WTC11 (cell line): Measurements from ENCODE around the gene ADGRB3. TPM values are rescaled to one million over a fixed set of nuclear protein-coding genes. Genes with fewer than 3 reads are reported as not detected.

ENCODE experiments used
- ATAC-seq: fragments of 200-7000 bp; cut with Tn5 transposase; 2 replicates; pipeline ENCODE4 v1.10.0; 2021; ENCODE audit warnings: mild to moderate bottlenecking, moderate library complexity
- CTCF ChIA-PET: fragments of 300-600 bp; sonication (Branson Sonifier 250); formaldehyde crosslinking; loops from one replicate; lab custom pipeline; 2021; ENCODE audit warnings: antibody characterized with exemption; lab: Charles Lee
- POLR2A ChIA-PET: fragments of 350-600 bp; sonication (Branson Sonifier 250); formaldehyde crosslinking; loops from one replicate; lab custom pipeline; 2021; ENCODE audit warnings: antibody characterized with exemption; lab: Charles Lee
- DNase-seq: peaks from one replicate; pipeline ENCODE4 v3.0.0; 2021; ENCODE audit warnings: low spot score
- H3K27ac Mint-ChIP-seq: 2 replicates; pipeline ENCODE4 v1.8.0; 2021; ENCODE audit warnings: mixed read lengths
- H3K27me3 Mint-ChIP-seq: 2 replicates; pipeline ENCODE4 v1.8.0; 2021; ENCODE audit warnings: low read depth, mild to moderate bottlenecking, moderate library complexity, mixed read lengths
- H3K36me3 Mint-ChIP-seq: 2 replicates; pipeline ENCODE4 v1.8.0; 2021; ENCODE audit warnings: mixed read lengths
- H3K4me1 Mint-ChIP-seq: 2 replicates; pipeline ENCODE4 v1.8.0; 2022; ENCODE audit warnings: mixed read lengths
- H3K4me3 Mint-ChIP-seq: 2 replicates; pipeline ENCODE4 v1.8.0; 2021; ENCODE audit warnings: mild to moderate bottlenecking, moderate library complexity, mixed read lengths
- H3K9me3 Mint-ChIP-seq: 2 replicates; pipeline ENCODE4 v1.8.0; 2021; ENCODE audit warnings: mixed read lengths
- CREB1 ChIP-seq: sonication (generic); formaldehyde crosslinking; IDR thresholded peaks from 2 replicates; pipeline ENCODE4 v1.8.0; 2023; ENCODE audit warnings: mild to moderate bottlenecking, missing genetic modification reagents
- ESRRA ChIP-seq: sonication (generic); formaldehyde crosslinking; IDR thresholded peaks from 2 replicates; pipeline ENCODE4 v1.8.1; 2022; ENCODE audit warnings: mild to moderate bottlenecking, missing genetic modification reagents, borderline replicate concordance
- GRHL2 ChIP-seq: fragments of 250-450 bp; sonication (Bioruptor Pico); IDR thresholded peaks from 2 replicates; pipeline ENCODE4 v1.8.0; 2022; ENCODE audit warnings: mild to moderate bottlenecking, moderate library complexity; ENCODE audit not compliant: insufficient replicate concordance, severe bottlenecking
- GTF2I ChIP-seq: fragments of 250-450 bp; sonication (Bioruptor Pico); conservative IDR thresholded peaks from 2 replicates; pipeline ENCODE4 v1.4.0; 2021; ENCODE audit warnings: mild to moderate bottlenecking
- JUN ChIP-seq: sonication (generic); formaldehyde crosslinking; IDR thresholded peaks from 2 replicates; pipeline ENCODE4 v1.8.0; 2023; ENCODE audit warnings: mild to moderate bottlenecking, missing genetic modification reagents
- NR1H2 ChIP-seq: sonication (generic); formaldehyde crosslinking; IDR thresholded peaks from 2 replicates; pipeline ENCODE4 v1.9.0; 2021; ENCODE audit warnings: mild to moderate bottlenecking, moderate library complexity, missing genetic modification reagents
- NR3C1 ChIP-seq: sonication (generic); formaldehyde crosslinking; conservative IDR thresholded peaks from 2 replicates; pipeline ENCODE4 v1.8.1; 2023; ENCODE audit warnings: low read depth, mild to moderate bottlenecking, missing genetic modification reagents
- OVOL2 ChIP-seq: fragments of 250-450 bp; sonication (Bioruptor Pico); IDR thresholded peaks from 2 replicates; pipeline ENCODE4 v1.9.0; 2021; ENCODE audit warnings: mild to moderate bottlenecking, borderline replicate concordance
- TCF7 ChIP-seq: sonication (generic); formaldehyde crosslinking; IDR thresholded peaks from 2 replicates; pipeline ENCODE4 v1.8.0; 2022; ENCODE audit warnings: mild to moderate bottlenecking, low read depth, missing genetic modification reagents, moderate library complexity
- TEAD1 ChIP-seq: sonication (generic); formaldehyde crosslinking; IDR thresholded peaks from 2 replicates; pipeline ENCODE4 v1.8.0; 2022; ENCODE audit warnings: mild to moderate bottlenecking, missing genetic modification reagents
- TEAD4 ChIP-seq: sonication (generic); formaldehyde crosslinking; IDR thresholded peaks from 2 replicates; pipeline ENCODE4 v1.8.0; 2022; ENCODE audit warnings: mild to moderate bottlenecking, missing genetic modification reagents
- ZNF138 ChIP-seq: sonication (generic); formaldehyde crosslinking; conservative IDR thresholded peaks from 2 replicates; pipeline ENCODE4 v1.8.1; 2022; ENCODE audit warnings: mild to moderate bottlenecking, moderate library complexity, missing genetic modification reagents
- ZNF232 ChIP-seq: sonication (generic); formaldehyde crosslinking; IDR thresholded peaks from 2 replicates; pipeline ENCODE4 v1.8.0; 2022; ENCODE audit warnings: mild to moderate bottlenecking, missing genetic modification reagents
- ZNF396 ChIP-seq: fragments of 250-450 bp; sonication (Bioruptor Pico); IDR thresholded peaks from 2 replicates; pipeline ENCODE4 v1.8.0; 2021; ENCODE audit warnings: mild to moderate bottlenecking, moderate library complexity, borderline replicate concordance
- ZNF671 ChIP-seq: fragments of 250-450 bp; sonication (Bioruptor Pico); IDR thresholded peaks from 2 replicates; pipeline ENCODE4 v1.8.0; 2021; ENCODE audit warnings: mild to moderate bottlenecking
- total RNA-seq: library from RNA; stranded (reverse); gene quantifications from 3 replicates; pipeline ENCODE4 v1.2.3, GENCODE V29; 2021
- TF ChIP-seq, protein P1 (sequence below): fragments of 250-450 bp; sonication (Bioruptor Pico); IDR thresholded peaks from 2 replicates; pipeline ENCODE4 v1.9.0; 2021; ENCODE audit warnings: mild to moderate bottlenecking
- TF ChIP-seq, protein P2 (sequence below): sonication (generic); formaldehyde crosslinking; IDR thresholded peaks from 2 replicates; pipeline ENCODE4 v1.8.0; 2022; ENCODE audit warnings: mild to moderate bottlenecking, missing genetic modification reagents
- TF ChIP-seq, protein P3 (sequence below): sonication (generic); formaldehyde crosslinking; IDR thresholded peaks from 2 replicates; pipeline ENCODE4 v1.8.1; 2022; ENCODE audit warnings: mild to moderate bottlenecking, missing genetic modification reagents, moderate library complexity, borderline replicate concordance
- TF ChIP-seq, protein P4 (sequence below): sonication (generic); formaldehyde crosslinking; IDR thresholded peaks from 2 replicates; pipeline ENCODE4 v1.8.0; 2023; ENCODE audit warnings: missing genetic modification reagents, mild to moderate bottlenecking, borderline replicate concordance
- TF ChIP-seq, protein P5 (sequence below): sonication (generic); formaldehyde crosslinking; IDR thresholded peaks from 2 replicates; pipeline ENCODE4 v1.8.1; 2022; ENCODE audit warnings: mild to moderate bottlenecking, moderate library complexity, missing genetic modification reagents
- TF ChIP-seq, protein P6 (sequence below): fragments of 250-450 bp; sonication (Bioruptor Pico); conservative IDR thresholded peaks from 2 replicates; pipeline ENCODE4 v1.9.0; 2021; ENCODE audit warnings: mild to moderate bottlenecking
- TF ChIP-seq, protein P7 (sequence below): sonication (generic); formaldehyde crosslinking; IDR thresholded peaks from 2 replicates; pipeline ENCODE4 v1.8.1; 2022; ENCODE audit warnings: low read depth, missing genetic modification reagents, borderline replicate concordance
- TF ChIP-seq, protein P8 (sequence below): sonication (generic); formaldehyde crosslinking; IDR thresholded peaks from 2 replicates; pipeline ENCODE4 v1.8.1; 2023; ENCODE audit warnings: mild to moderate bottlenecking, missing genetic modification reagents

ADGRB3 gene
- total RNA-seq, 1 experiment from 2014 or later = 1.9 TPM

DNA sequence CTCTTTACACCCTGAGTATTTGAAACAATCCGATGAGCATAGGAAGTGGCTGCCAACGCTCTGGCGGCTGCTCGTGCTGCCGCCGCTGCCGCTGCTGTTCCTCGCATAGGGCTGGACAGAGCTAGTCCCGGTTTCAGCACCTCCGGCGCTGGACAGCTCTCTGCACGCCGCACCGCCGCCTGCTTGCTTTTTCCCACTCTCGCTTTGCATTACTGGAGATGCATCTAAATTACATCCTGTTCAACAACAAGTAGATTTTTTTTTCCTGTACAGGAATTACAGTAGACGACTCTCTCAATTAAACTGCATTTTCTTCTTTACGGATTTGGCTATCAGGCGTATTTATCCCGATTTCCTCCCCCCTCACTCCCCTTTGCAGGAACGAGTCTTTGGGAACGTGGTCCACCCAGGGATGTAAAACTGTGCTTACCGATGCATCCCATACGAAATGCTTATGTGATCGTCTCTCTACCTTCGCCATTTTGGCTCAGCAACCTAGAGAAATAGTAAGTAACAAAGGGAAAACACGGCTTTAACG, 597.9 kb downstream of the ADGRB3 start:
- DNase-seq (peak; percentile 84), ATAC-seq (peak; percentile 99)
- H3K9me3 Mint-ChIP-seq = no peaks in the 10 kb centered on the region
- CTCF ChIA-PET = interaction anchor here (0.6 to 1.7 kb wide), 3 partner anchors 10 to 127 kb away, joined by 3 to 4 read pairs (median 3); no protein-coding TSS in a partner anchor
- no peaks in the 10 kb centered on the region for H3K36me3 Mint-ChIP-seq
- H3K27me3 Mint-ChIP-seq = peaks cover 7% of the 10 kb centered on the region
- H3K4me3 Mint-ChIP-seq = peak overlapping the region; percentile 51
- H3K4me1 Mint-ChIP-seq = peaks cover 25% of the 10 kb centered on the region
- H3K27ac Mint-ChIP-seq = no peak overlapping the region
- POLR2A ChIA-PET = interaction anchor here (0.6 to 1.3 kb wide), 4 partner anchors 10 to 16 kb away, joined by 3 to 4 read pairs (median 4); no protein-coding TSS in a partner anchor
- TF ChIP-seq ZNF232 (CRISPR knock-in tag) = peak; percentile 99
- peak; percentile 99 for TF ChIP-seq JUN (CRISPR knock-in tag)
- TF ChIP-seq TEAD1 (CRISPR knock-in tag) = peak; percentile 99
- TF ChIP-seq, protein P1, sequence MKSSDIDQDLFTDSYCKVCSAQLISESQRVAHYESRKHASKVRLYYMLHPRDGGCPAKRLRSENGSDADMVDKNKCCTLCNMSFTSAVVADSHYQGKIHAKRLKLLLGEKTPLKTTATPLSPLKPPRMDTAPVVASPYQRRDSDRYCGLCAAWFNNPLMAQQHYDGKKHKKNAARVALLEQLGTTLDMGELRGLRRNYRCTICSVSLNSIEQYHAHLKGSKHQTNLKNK = no peak
- peak; percentile 97 for TF ChIP-seq TEAD4 (CRISPR knock-in tag)
- peak; percentile 95; the same call in 1 of the 2 replicates for TF ChIP-seq ESRRA (CRISPR knock-in tag)
- no peak for TF ChIP-seq GRHL2 (CRISPR knock-in tag)
- TF ChIP-seq, protein P2, sequence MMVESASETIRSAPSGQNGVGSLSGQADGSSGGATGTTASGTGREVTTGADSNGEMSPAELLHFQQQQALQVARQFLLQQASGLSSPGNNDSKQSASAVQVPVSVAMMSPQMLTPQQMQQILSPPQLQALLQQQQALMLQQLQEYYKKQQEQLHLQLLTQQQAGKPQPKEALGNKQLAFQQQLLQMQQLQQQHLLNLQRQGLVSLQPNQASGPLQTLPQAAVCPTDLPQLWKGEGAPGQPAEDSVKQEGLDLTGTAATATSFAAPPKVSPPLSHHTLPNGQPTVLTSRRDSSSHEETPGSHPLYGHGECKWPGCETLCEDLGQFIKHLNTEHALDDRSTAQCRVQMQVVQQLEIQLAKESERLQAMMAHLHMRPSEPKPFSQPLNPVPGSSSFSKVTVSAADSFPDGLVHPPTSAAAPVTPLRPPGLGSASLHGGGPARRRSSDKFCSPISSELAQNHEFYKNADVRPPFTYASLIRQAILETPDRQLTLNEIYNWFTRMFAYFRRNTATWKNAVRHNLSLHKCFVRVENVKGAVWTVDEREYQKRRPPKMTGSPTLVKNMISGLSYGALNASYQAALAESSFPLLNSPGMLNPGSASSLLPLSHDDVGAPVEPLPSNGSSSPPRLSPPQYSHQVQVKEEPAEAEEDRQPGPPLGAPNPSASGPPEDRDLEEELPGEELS (CRISPR knock-in tag) = peak; percentile 99
- TF ChIP-seq TCF7 (CRISPR knock-in tag) = peak; percentile 69; the same call in 1 of the 2 replicates
- TF ChIP-seq, protein P3, sequence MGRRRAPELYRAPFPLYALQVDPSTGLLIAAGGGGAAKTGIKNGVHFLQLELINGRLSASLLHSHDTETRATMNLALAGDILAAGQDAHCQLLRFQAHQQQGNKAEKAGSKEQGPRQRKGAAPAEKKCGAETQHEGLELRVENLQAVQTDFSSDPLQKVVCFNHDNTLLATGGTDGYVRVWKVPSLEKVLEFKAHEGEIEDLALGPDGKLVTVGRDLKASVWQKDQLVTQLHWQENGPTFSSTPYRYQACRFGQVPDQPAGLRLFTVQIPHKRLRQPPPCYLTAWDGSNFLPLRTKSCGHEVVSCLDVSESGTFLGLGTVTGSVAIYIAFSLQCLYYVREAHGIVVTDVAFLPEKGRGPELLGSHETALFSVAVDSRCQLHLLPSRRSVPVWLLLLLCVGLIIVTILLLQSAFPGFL (CRISPR knock-in tag) = peak; percentile 97
- TF ChIP-seq ZNF396 (CRISPR knock-in tag) = peak; percentile 81; the same call in 1 of the 2 replicates
- peak; percentile 92; the same call in 1 of the 2 replicates for TF ChIP-seq NR3C1 (CRISPR knock-in tag)
- TF ChIP-seq, protein P4, sequence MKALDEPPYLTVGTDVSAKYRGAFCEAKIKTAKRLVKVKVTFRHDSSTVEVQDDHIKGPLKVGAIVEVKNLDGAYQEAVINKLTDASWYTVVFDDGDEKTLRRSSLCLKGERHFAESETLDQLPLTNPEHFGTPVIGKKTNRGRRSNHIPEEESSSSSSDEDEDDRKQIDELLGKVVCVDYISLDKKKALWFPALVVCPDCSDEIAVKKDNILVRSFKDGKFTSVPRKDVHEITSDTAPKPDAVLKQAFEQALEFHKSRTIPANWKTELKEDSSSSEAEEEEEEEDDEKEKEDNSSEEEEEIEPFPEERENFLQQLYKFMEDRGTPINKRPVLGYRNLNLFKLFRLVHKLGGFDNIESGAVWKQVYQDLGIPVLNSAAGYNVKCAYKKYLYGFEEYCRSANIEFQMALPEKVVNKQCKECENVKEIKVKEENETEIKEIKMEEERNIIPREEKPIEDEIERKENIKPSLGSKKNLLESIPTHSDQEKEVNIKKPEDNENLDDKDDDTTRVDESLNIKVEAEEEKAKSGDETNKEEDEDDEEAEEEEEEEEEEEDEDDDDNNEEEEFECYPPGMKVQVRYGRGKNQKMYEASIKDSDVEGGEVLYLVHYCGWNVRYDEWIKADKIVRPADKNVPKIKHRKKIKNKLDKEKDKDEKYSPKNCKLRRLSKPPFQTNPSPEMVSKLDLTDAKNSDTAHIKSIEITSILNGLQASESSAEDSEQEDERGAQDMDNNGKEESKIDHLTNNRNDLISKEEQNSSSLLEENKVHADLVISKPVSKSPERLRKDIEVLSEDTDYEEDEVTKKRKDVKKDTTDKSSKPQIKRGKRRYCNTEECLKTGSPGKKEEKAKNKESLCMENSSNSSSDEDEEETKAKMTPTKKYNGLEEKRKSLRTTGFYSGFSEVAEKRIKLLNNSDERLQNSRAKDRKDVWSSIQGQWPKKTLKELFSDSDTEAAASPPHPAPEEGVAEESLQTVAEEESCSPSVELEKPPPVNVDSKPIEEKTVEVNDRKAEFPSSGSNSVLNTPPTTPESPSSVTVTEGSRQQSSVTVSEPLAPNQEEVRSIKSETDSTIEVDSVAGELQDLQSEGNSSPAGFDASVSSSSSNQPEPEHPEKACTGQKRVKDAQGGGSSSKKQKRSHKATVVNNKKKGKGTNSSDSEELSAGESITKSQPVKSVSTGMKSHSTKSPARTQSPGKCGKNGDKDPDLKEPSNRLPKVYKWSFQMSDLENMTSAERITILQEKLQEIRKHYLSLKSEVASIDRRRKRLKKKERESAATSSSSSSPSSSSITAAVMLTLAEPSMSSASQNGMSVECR (CRISPR knock-in tag) = peak; percentile 99
- TF ChIP-seq OVOL2 (CRISPR knock-in tag) = no peak
- TF ChIP-seq, protein P5, sequence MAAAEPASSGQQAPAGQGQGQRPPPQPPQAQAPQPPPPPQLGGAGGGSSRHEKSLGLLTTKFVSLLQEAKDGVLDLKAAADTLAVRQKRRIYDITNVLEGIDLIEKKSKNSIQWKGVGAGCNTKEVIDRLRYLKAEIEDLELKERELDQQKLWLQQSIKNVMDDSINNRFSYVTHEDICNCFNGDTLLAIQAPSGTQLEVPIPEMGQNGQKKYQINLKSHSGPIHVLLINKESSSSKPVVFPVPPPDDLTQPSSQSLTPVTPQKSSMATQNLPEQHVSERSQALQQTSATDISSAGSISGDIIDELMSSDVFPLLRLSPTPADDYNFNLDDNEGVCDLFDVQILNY (CRISPR knock-in tag) = peak; percentile 87; the same call in 1 of the 2 replicates
- TF ChIP-seq, protein P6, sequence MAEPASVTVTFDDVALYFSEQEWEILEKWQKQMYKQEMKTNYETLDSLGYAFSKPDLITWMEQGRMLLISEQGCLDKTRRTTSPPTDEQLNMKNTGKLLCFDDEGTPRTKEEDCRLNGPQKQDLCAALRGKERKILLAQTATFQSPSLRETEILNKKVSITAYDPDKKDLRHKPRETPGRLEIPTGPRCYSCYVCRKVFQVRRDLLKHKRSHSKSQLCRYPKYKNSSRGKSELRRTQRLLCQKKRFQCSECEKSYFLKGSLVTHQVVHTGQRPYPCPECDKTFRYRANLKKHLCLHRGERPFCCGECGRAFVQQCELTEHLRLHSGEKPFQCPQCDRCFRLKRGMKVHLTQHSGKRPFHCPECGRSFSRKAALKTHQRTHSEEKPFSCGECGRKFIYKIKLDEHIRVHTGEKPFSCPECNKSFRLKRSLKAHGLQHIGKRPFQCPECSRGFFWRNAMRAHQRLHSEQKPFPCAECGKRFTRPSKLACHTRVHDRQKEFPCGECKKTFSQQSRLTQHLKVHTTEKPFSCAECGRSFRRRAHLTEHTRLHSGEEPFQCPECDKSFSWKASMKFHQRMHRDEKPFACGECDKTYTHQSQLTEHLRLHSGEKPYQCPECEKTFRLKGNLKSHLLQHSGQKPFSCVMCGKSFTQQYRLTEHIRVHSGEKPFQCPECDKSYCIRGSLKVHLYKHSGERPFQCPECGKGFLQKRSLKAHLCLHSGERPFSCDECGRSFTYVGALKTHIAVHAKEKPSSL = no peak
- TF ChIP-seq ZNF671 (CRISPR knock-in tag) = no peak
- TF ChIP-seq, protein P7, sequence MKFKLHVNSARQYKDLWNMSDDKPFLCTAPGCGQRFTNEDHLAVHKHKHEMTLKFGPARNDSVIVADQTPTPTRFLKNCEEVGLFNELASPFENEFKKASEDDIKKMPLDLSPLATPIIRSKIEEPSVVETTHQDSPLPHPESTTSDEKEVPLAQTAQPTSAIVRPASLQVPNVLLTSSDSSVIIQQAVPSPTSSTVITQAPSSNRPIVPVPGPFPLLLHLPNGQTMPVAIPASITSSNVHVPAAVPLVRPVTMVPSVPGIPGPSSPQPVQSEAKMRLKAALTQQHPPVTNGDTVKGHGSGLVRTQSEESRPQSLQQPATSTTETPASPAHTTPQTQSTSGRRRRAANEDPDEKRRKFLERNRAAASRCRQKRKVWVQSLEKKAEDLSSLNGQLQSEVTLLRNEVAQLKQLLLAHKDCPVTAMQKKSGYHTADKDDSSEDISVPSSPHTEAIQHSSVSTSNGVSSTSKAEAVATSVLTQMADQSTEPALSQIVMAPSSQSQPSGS = no peak
- TF ChIP-seq, protein P8, sequence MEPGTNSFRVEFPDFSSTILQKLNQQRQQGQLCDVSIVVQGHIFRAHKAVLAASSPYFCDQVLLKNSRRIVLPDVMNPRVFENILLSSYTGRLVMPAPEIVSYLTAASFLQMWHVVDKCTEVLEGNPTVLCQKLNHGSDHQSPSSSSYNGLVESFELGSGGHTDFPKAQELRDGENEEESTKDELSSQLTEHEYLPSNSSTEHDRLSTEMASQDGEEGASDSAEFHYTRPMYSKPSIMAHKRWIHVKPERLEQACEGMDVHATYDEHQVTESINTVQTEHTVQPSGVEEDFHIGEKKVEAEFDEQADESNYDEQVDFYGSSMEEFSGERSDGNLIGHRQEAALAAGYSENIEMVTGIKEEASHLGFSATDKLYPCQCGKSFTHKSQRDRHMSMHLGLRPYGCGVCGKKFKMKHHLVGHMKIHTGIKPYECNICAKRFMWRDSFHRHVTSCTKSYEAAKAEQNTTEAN (CRISPR knock-in tag) = peak; percentile 82; the same call in 1 of the 2 replicates
- TF ChIP-seq CREB1 (CRISPR knock-in tag) = peak; percentile 96
- peak; percentile 56; the same call in 1 of the 2 replicates for TF ChIP-seq NR1H2
- TF ChIP-seq GTF2I = no peak
- peak; percentile 94 for TF ChIP-seq ZNF138 (CRISPR knock-in tag)
